ENCODE results near the gene FANCE. TPM values are rescaled to one million over a fixed set of nuclear protein-coding genes. Genes with fewer than 3 reads are reported as not detected.

Gene FANCE
- polyA plus RNA-seq, 3 donors = 1.8 to 3.0 (median 2.9) TPM

DNA sequence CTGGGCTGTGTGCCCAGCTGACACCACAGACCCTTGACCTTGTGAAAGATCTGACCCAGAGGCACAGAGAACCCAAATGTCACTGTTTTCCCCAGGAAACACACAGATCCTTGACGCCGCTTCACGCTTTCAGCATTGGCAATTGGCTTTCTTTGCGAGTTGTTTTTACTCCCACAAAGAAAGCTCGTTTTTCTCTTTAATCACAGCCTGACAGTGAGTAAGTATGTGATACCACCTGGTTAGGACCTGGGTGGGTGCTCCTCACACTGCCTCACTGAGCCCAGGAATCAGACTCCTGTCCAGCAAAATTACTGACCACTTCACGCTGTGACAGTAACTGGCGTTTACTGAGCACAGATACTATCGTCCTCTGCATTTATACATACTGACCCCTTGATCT lies 29.1 kb downstream of the FANCE start:
- H3K4me1 ChIP-seq (ENCODE audit: control insufficient read depth in 1 of 2, insufficient read depth in 2 of 2, low read length in 2 of 2) = no peaks in the 10 kb centered on the region
- intact Hi-C loops (cut with micrococcal nuclease) = no loop called here
- no peaks in the 10 kb centered on the region for H3K79me2 ChIP-seq (ENCODE audit: insufficient read depth, low read length)
- no peak overlapping the region for H2AFZ ChIP-seq (ENCODE audit: insufficient read depth, low read depth, low read length, poor library complexity, severe bottlenecking)
- TF ChIP-seq CTCF (IDR thresholded peaks at IDR 0.05) = no peak
- H3K9me3 Mint-ChIP-seq = no peaks in the 10 kb centered on the region
- H3K36me3 ChIP-seq (replicated peaks in 1 of 2; ENCODE audit: control insufficient read depth in 1 of 2, insufficient read depth in 2 of 2, low read length in 2 of 2) = no peaks in the 10 kb centered on the region
- no peak overlapping the region for H3K27ac Mint-ChIP-seq
- no peaks in the 10 kb centered on the region for H4K20me1 ChIP-seq (ENCODE audit: insufficient read depth, low read length)
- H3K27me3 Mint-ChIP-seq (ENCODE audit: low read depth in 3 of 3) = peaks cover 8 to 17% (median 8%) of the 10 kb centered on the region in 3 donors
- no peak overlapping the region for H3K27ac ChIP-seq (ENCODE audit: low read depth in 1 of 2, low read length in 2 of 2)
- no peaks in the 10 kb centered on the region for H3K9me3 ChIP-seq (replicated peaks in 1 of 2; ENCODE audit: control insufficient read depth in 1 of 2, insufficient read depth in 1 of 2, low read length in 2 of 2)
- H3K4me3 Mint-ChIP-seq = no peak overlapping the region
- H3K9ac ChIP-seq (ENCODE audit: insufficient read depth, low read length, poor library complexity, severe bottlenecking) = no peak overlapping the region
- no peaks in the 10 kb centered on the region for H3K27me3 ChIP-seq (ENCODE audit: control insufficient read depth in 2 of 2, insufficient read depth in 2 of 2, low read length in 2 of 2)
- no peak overlapping the region for H3K4me3 ChIP-seq (replicated peaks in 1 of 3; ENCODE audit: low read depth in 2 of 3, low read length in 3 of 3)
- WGBS (ENCODE audit: insufficient coverage) = 100% methylated on average over 2 of the region's 8 CpGs
- H3K36me3 Mint-ChIP-seq = no peaks in the 10 kb centered on the region
- DNase-seq = no peak
- no peak overlapping the region for H3K4me2 ChIP-seq (replicated peaks; ENCODE audit: extremely low read depth, low read length, poor library complexity, severe bottlenecking)
- peaks cover 5% of the 10 kb centered on the region for H3K4me1 Mint-ChIP-seq

DNA sequence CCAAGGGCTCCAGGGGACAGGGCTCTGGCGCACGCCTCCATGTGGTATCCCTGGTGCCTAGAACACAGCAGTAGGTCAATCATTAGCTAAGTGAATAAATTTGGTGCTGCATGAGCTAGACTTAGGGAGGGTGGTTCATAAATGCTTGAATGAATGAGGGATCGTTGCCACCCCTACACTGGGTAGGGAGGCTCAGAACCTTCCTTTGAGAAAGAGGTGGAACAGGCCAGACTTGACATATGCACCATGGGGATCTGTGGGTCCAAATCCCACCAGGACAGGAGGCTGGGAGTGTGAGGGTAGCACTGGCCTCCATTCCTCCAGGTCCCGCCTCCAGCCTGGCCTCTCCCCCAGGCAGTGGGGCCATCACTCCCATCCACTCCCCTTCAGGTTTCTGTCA lies 30.9 kb downstream of the FANCE start:
- TF ChIP-seq CTCF (IDR thresholded peaks at IDR 0.05) = no peak
- Histone ChIP-seq H3K4me1 (ENCODE audit: control insufficient read depth in 1 of 2, insufficient read depth in 2 of 2, low read length in 2 of 2) (peaks cover 7% of the 10 kb centered on the region in 2 donors), H3K9me3 (replicated peaks in 1 of 2; ENCODE audit: control insufficient read depth in 1 of 2, insufficient read depth in 1 of 2, low read length in 2 of 2) (no peaks in the 10 kb centered on the region), H3K4me3 (replicated peaks in 1 of 3; ENCODE audit: low read depth in 2 of 3, low read length in 3 of 3) (no peak overlapping the region), H3K36me3 (replicated peaks in 1 of 2; ENCODE audit: control insufficient read depth in 1 of 2, insufficient read depth in 2 of 2, low read length in 2 of 2) (no peaks in the 10 kb centered on the region), H3K9ac (ENCODE audit: insufficient read depth, low read length, poor library complexity, severe bottlenecking) (peak overlapping the region; percentile 4), H3K27ac (ENCODE audit: low read depth in 1 of 2, low read length in 2 of 2) (no peak overlapping the region), H3K4me2 (replicated peaks; ENCODE audit: extremely low read depth, low read length, poor library complexity, severe bottlenecking) (no peak overlapping the region), H4K20me1 (ENCODE audit: insufficient read depth, low read length) (no peaks in the 10 kb centered on the region), H3K79me2 (ENCODE audit: insufficient read depth, low read length) (no peaks in the 10 kb centered on the region), H3K27me3 (ENCODE audit: control insufficient read depth in 2 of 2, insufficient read depth in 2 of 2, low read length in 2 of 2) (no peaks in the 10 kb centered on the region), H2AFZ (ENCODE audit: insufficient read depth, low read depth, low read length, poor library complexity, severe bottlenecking) (no peak overlapping the region)
- Mint-ChIP-seq H3K36me3 (no peaks in the 10 kb centered on the region), H3K27me3 (ENCODE audit: low read depth in 3 of 3) (peaks cover 8 to 17% (median 8%) of the 10 kb centered on the region in 3 donors), H3K4me1 (peaks cover 11% of the 10 kb centered on the region), H3K9me3 (no peaks in the 10 kb centered on the region), H3K27ac (no peak overlapping the region), H3K4me3 (no peak overlapping the region)
- DNase-seq = no peak
- WGBS (ENCODE audit: insufficient coverage) = 100% methylated on average over 3 of the region's 4 CpGs
- intact Hi-C loops (cut with micrococcal nuclease) = no loop called here

Data from CD14-positive monocyte (primary cell).